AG09309 (cell line): ENCODE measurements around the gene FCHSD2.

Experiments used
- DNase-seq: peaks from one replicate; pipeline ENCODE4 v3.0.0-alpha.2; 2010; ENCODE audit warnings: low read depth
- H3K4me3 ChIP-seq: 2 replicates; pipeline ENCODE4 v1.5.1; 2011; ENCODE audit warnings: mild to moderate bottlenecking, low read depth, low read length, moderate library complexity; ENCODE audit not compliant: control insufficient read depth
- TF ChIP-seq, protein P1 (sequence below): IDR thresholded peaks from 2 replicates; pipeline ENCODE4 v1.5.1; 2011; ENCODE audit warnings: mild to moderate bottlenecking, low read depth, low read length, inconsistent platforms; ENCODE audit not compliant: insufficient read depth, control insufficient read depth; ENCODE audit errors: missing control alignments

Gene FCHSD2

DNA sequence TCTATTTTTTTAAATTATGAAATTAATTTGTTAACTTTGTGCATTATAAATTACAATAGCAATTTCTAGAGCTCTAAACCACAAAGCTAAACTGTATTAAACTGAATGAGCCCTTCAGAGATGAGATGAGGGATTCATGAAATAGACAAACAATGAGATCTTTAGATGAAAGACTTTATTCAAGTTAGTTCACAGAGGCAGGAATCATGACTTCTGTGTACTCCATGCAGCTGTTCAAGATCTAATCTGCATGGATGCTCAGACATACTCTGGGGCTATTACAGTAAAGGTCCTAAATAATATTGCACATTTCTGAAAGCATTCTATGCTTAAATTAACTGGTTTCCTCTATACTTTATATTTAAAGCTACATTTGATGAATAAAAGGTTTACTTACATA lies 122.7 kb downstream of the FCHSD2 start:
- H3K4me3 ChIP-seq, result no peak overlapping the region
- no peak for DNase-seq
- TF ChIP-seq, protein P1, sequence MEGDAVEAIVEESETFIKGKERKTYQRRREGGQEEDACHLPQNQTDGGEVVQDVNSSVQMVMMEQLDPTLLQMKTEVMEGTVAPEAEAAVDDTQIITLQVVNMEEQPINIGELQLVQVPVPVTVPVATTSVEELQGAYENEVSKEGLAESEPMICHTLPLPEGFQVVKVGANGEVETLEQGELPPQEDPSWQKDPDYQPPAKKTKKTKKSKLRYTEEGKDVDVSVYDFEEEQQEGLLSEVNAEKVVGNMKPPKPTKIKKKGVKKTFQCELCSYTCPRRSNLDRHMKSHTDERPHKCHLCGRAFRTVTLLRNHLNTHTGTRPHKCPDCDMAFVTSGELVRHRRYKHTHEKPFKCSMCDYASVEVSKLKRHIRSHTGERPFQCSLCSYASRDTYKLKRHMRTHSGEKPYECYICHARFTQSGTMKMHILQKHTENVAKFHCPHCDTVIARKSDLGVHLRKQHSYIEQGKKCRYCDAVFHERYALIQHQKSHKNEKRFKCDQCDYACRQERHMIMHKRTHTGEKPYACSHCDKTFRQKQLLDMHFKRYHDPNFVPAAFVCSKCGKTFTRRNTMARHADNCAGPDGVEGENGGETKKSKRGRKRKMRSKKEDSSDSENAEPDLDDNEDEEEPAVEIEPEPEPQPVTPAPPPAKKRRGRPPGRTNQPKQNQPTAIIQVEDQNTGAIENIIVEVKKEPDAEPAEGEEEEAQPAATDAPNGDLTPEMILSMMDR, result no peak

DNA sequence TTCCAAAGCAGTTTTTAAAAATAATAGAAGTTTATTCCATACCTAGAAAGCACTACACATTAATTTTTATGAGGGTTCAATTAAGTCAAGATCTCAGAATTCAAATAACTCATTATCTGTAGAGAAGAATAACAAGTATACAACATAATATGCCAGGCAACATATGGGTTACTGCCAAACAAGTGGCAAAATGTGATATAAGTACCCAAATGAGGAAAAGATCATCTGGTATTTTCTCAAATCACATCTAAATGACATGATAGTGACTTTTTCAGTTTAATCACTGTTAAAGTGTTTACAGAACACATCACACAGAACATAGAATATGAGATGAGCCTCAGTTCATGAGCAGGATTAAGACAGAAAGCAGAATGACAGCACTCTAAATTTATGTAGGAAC lies 123.3 kb downstream of the FCHSD2 start:
- no peak overlapping the region for H3K4me3 ChIP-seq
- no peak for DNase-seq
- TF ChIP-seq, protein P1, result no peak

DNA sequence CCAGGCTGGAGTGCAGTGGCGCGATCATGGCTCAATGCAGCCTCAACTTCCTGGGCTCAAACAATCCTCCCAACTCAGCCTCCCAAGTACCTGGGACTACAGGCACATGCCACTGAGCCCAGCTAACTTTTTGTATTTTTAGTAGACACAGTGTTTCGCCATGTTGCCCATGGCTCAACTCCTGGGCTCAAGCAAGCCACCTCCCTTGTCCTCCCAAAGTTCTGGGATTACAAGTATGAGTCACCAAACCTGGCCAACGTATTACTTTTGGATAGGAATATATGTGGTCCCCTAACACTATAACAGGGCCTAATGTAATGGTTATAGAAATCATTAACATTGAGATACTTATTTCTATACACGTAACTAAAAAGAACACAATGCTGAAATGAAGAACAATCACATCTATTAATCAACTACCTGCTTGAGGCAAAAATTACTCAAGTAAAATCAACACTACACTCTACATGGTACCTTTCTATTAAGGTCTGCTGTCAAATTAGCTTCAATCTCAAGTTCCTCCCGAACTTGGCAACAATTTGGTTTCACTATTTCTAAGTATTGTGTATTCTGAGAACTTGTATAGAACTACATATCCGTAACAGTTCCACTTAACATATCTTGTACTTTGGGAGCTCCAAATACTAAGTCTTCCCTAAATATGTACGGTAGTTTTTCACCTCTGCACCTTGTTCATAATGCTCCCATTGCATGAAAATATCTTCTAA lies 124.9 kb downstream of the FCHSD2 start:
- no peak overlapping the region for H3K4me3 ChIP-seq
- DNase-seq, result no peak
- TF ChIP-seq, protein P1, result no peak

DNA sequence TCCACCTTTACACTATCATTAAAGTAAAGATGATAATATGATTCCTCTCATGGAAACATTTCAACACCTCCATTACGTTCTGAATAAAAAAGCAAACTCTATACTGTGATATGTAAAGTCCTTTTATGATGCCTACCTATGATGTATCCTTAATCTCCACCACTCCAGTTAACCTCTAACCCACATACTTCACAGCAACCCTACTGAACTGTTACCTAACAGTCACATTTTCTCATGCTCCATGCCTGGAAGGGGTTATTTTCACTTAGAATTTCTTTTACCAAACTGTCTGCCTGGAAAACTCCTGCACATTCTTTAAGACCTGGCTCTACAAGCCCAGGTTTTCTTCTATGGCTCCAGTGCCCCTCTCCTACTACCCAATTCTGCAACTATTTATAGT lies 129.1 kb downstream of the FCHSD2 start:
- TF ChIP-seq, protein P1, result no peak
- H3K4me3 ChIP-seq, result no peak overlapping the region
- no peak for DNase-seq

DNA sequence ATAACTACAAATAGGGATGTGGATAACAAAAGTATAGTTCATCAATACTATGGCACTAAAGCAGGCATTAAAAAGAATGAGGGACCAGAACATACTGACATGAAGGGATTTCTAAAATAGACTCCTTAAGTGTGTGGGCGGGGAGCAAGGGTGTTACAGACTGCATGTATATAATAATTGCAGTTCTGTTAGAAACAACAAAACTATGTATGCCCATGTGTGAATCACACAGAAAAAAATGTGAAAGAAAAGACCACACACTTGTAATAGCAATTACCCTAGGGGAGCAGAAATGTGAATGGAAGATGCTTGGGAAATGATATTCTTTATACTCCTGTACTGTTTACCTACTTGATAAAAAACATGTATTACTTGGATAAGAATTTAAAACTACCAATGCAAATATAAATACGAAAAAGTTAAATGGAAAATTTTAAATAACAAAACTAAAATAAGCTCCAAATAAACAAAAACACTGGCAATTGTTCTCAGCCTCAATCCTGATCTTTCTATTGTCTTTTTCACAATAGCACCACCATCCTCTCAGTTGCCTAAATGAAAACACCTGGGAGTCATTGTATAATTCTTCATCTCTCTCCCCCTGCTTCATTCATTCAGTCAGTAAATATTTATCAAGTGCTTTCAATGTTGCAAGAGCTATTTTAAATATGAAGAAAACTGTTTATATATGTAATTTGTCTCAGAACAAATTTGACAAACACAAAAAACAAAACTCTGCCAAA lies 129.8 kb downstream of the FCHSD2 start:
- no peak overlapping the region for H3K4me3 ChIP-seq
- TF ChIP-seq, protein P1, result no peak
- no peak for DNase-seq

DNA sequence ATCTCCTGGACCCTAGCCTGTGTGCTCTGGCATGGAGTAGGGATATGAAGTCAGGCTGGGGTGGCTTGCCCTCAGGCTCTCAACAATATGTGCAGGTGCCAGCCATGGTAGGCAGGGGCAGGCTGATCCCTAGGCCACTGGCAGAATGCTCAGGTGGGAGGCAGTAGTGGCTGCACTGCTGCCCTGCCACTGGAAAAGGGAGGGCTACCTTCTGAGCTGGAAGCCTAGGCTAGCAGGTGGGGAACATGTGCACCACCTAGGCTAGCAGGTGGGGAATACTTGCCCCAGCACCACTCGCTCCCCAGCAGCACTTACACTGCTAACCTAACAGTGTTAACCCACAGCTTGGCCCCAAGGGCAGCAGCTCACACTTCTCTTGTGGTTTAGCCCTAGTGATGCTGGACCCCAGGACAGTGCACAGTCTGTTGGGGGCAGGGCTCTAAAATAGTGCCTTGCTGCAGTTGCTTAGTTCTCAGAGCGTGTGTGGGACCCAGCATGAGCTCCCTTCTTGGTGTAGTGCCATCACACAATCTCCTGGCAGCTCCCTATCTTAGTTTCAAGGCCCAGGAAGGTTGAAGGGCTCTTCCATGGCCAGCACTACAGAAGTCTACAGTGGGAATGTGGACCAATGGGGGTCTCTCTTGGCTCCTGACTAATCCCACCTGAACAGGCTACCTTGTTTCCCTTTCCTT lies 130.8 kb downstream of the FCHSD2 start:
- TF ChIP-seq, protein P1, result no peak
- DNase-seq, result no peak
- no peak overlapping the region for H3K4me3 ChIP-seq
